ENCODE data around the gene FRAS1.
A peak's percentile ranks its signal among the peaks of the same experiment; 100 is the strongest.
"Not testable (repeated sequence)": the region's sequence is repeated elsewhere in the genome, so short reads cannot be mapped to it uniquely, and the experiment has no call there.

Gene FRAS1

DNA sequence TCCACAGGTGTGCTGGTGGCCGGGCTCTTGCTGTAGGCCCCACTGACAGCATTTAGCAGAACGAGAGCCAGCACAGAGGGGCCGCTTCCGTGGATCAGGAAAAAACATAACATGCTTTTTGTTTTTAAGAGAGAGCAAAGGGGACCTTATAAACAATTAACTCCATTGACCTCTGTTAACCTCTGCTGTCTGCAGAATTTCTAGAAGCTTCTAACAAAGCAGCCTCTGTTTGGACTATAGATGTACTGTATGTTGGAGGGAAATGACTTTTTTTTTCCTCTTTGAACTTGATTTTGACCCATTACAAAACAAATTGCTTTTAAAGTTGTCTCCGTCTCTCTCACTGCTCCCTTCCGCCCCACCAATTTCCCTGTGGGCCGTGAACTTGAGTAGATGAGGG, 210.7 kb downstream of the FRAS1 start:
- Histone ChIP-seq H3K9me3 (replicated peaks; ENCODE audit: low read length) (no peaks in the 10 kb centered on the region), H3K4me1 (ENCODE audit: control insufficient read depth, insufficient read depth, low read length) (no peaks in the 10 kb centered on the region), H3K4me3 (ENCODE audit: low read length) (no peak overlapping the region), H3K36me3 (ENCODE audit: insufficient read depth, low read length) (no peaks in the 10 kb centered on the region), H3K9ac (ENCODE audit: low read depth, low read length) (no peak overlapping the region), H3K4me2 (ENCODE audit: low read length) (no peak overlapping the region), H3K27me3 (ENCODE audit: control insufficient read depth, insufficient read depth, low read length) (no peaks in the 10 kb centered on the region)

DNA sequence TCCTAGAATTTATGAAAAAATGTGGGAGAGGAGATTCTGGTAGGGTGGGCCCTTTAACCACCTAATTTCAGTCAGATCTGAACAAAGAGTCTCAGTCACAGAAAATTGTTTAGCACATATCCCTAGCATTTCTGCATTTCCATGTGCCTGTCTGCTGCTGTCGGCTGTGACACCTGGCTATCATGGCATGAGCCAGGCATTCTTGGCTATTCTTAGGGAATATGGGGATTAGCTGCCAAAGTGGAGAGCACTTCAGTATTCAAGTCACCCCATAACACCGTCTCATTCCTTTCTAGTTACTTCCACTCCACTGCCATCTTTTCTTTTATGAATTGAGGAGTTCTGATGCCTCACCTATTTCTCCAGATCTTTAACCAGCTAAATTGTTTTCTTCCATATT, 211.5 kb downstream of the FRAS1 start:
- Histone ChIP-seq H3K36me3 (ENCODE audit: insufficient read depth, low read length) (no peaks in the 10 kb centered on the region), H3K27me3 (ENCODE audit: control insufficient read depth, insufficient read depth, low read length) (no peaks in the 10 kb centered on the region), H3K9me3 (replicated peaks; ENCODE audit: low read length) (no peaks in the 10 kb centered on the region), H3K4me3 (ENCODE audit: low read length) (no peak overlapping the region), H3K4me1 (ENCODE audit: control insufficient read depth, insufficient read depth, low read length) (no peaks in the 10 kb centered on the region), H3K9ac (ENCODE audit: low read depth, low read length) (no peak overlapping the region), H3K4me2 (ENCODE audit: low read length) (no peak overlapping the region)

DNA sequence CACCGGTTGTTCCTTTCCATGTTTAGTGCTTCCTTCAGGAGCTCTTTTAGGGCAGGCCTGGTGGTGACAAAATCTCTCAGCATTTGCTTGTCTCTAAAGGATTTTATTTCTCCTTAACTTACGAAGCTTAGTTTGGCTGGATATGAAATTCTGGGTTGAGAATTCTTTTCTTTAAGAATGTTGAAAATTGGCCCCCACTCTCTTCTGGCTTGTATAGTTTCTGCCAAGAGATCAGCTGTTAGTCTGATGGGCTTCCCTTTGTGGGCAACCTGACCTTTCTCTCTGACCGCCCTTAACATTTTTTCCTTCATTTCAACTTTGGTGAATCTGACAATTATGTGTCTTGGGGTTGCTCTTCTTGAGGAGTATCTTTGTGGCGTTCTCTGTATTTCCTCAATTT, 218.3 kb downstream of the FRAS1 start:
- not testable (repeated sequence) for H3K4me2 ChIP-seq (ENCODE audit: low read length); H3K9me3 ChIP-seq (replicated peaks; ENCODE audit: low read length); H3K9ac ChIP-seq (ENCODE audit: low read depth, low read length); H3K36me3 ChIP-seq (ENCODE audit: insufficient read depth, low read length); H3K27me3 ChIP-seq (ENCODE audit: control insufficient read depth, insufficient read depth, low read length); H3K4me1 ChIP-seq (ENCODE audit: control insufficient read depth, insufficient read depth, low read length); H3K4me3 ChIP-seq (ENCODE audit: low read length)

DNA sequence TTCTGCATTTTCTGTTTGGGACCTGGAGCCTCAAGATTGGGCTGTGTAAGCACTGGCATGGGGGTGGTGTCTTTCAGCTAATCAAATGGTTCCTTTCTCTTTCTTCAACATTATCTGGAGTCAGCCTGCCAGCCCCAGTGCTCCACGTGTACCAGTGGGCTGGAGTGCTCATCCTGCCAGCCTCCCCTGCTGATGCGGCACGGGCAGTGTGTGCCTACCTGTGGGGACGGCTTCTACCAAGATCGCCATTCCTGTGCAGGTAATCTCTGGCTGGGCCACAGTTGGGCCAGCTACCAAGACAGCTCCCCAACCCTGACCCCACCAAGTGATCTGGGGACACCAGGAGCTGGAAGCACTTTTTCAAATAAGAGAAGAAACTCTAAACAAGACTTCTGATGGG, 229.2 kb downstream of the FRAS1 start:
- Histone ChIP-seq H3K9me3 (replicated peaks; ENCODE audit: low read length) (no peaks in the 10 kb centered on the region), H3K27me3 (ENCODE audit: control insufficient read depth, insufficient read depth, low read length) (no peaks in the 10 kb centered on the region), H3K36me3 (ENCODE audit: insufficient read depth, low read length) (no peaks in the 10 kb centered on the region), H3K4me2 (ENCODE audit: low read length) (no peak overlapping the region), H3K4me3 (ENCODE audit: low read length) (no peak overlapping the region), H3K4me1 (ENCODE audit: control insufficient read depth, insufficient read depth, low read length) (no peaks in the 10 kb centered on the region), H3K9ac (ENCODE audit: low read depth, low read length) (no peak overlapping the region)

DNA sequence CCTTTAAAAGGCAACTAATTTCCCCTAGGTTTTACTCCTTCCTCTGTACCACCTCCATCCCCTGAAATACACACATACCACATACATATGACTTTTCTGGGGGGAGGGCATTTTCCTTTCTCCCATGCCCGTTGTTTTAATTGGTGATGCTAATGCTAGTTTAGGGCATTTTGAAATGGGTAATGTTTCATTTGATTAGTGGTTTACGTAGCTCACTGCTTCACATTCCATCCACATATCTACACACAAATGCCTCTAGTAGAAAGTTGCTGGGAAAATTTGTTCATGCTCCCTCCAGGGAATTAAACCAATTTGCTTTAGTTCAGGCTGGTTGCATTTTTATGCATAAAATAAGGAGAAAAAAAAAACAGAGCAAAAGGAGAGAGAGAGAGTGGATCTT, 231.2 kb downstream of the FRAS1 start:
- Histone ChIP-seq H3K36me3 (ENCODE audit: insufficient read depth, low read length) (no peaks in the 10 kb centered on the region), H3K4me1 (ENCODE audit: control insufficient read depth, insufficient read depth, low read length) (peaks cover 10% of the 10 kb centered on the region), H3K4me3 (ENCODE audit: low read length) (no peak overlapping the region), H3K27me3 (ENCODE audit: control insufficient read depth, insufficient read depth, low read length) (no peaks in the 10 kb centered on the region), H3K9me3 (replicated peaks; ENCODE audit: low read length) (no peaks in the 10 kb centered on the region), H3K9ac (ENCODE audit: low read depth, low read length) (no peak overlapping the region), H3K4me2 (ENCODE audit: low read length) (no peak overlapping the region)

GRCh38 chr4:78291277-78291676, 234.2 kb downstream of the FRAS1 start:
- Histone ChIP-seq H3K9me3 (replicated peaks; ENCODE audit: low read length) (no peaks in the 10 kb centered on the region), H3K4me2 (ENCODE audit: low read length) (no peak overlapping the region), H3K9ac (ENCODE audit: low read depth, low read length) (no peak overlapping the region), H3K27me3 (ENCODE audit: control insufficient read depth, insufficient read depth, low read length) (no peaks in the 10 kb centered on the region), H3K4me3 (ENCODE audit: low read length) (no peak overlapping the region), H3K36me3 (ENCODE audit: insufficient read depth, low read length) (no peaks in the 10 kb centered on the region), H3K4me1 (ENCODE audit: control insufficient read depth, insufficient read depth, low read length) (peaks cover 23% of the 10 kb centered on the region)

DNA sequence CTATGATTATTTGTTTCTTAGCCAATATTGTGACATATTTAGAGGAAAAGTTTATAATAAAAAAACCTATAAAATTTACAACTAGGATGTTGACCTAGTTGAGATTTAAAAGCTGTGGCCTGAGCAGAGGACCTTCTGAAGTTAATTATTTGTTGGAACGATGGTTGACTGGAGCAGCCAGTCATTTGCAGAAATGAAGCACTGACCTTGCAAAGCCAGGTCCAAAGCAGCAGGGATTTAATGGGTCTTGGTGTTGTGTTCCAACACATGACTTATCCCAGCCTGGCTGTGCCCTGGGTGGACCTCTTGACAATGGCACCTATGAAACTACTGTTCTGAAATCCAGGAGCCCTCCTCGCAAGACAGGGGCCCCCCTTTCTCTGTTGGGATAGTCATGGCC, 235.2 kb downstream of the FRAS1 start:
- no peaks in the 10 kb centered on the region for H3K9me3 ChIP-seq (replicated peaks; ENCODE audit: low read length)
- no peak overlapping the region for H3K4me2 ChIP-seq (ENCODE audit: low read length)
- no peaks in the 10 kb centered on the region for H3K27me3 ChIP-seq (ENCODE audit: control insufficient read depth, insufficient read depth, low read length)
- H3K9ac ChIP-seq (ENCODE audit: low read depth, low read length): no peak overlapping the region
- H3K4me1 ChIP-seq (ENCODE audit: control insufficient read depth, insufficient read depth, low read length): peaks cover 28% of the 10 kb centered on the region
- H3K36me3 ChIP-seq (ENCODE audit: insufficient read depth, low read length): no peaks in the 10 kb centered on the region
- no peak overlapping the region for H3K4me3 ChIP-seq (ENCODE audit: low read length)

GRCh38 chr4:78292856-78293255, 235.7 kb downstream of the FRAS1 start:
- no peaks in the 10 kb centered on the region for H3K27me3 ChIP-seq (ENCODE audit: control insufficient read depth, insufficient read depth, low read length)
- no peaks in the 10 kb centered on the region for H3K9me3 ChIP-seq (replicated peaks; ENCODE audit: low read length)
- H3K4me2 ChIP-seq (ENCODE audit: low read length): peak overlapping the region; percentile 61
- peaks cover 28% of the 10 kb centered on the region for H3K4me1 ChIP-seq (ENCODE audit: control insufficient read depth, insufficient read depth, low read length)
- no peak overlapping the region for H3K9ac ChIP-seq (ENCODE audit: low read depth, low read length)
- no peak overlapping the region for H3K4me3 ChIP-seq (ENCODE audit: low read length)
- no peaks in the 10 kb centered on the region for H3K36me3 ChIP-seq (ENCODE audit: insufficient read depth, low read length)

- H3K36me3 ChIP-seq (ENCODE audit: insufficient read depth, low read length): no peaks in the 10 kb centered on the region
- peaks cover 30% of the 10 kb centered on the region for H3K4me1 ChIP-seq (ENCODE audit: control insufficient read depth, insufficient read depth, low read length)
- no peak overlapping the region for H3K9ac ChIP-seq (ENCODE audit: low read depth, low read length)
- H3K4me3 ChIP-seq (ENCODE audit: low read length): no peak overlapping the region
- H3K4me2 ChIP-seq (ENCODE audit: low read length): peak overlapping the region; percentile 61
- no peaks in the 10 kb centered on the region for H3K9me3 ChIP-seq (replicated peaks; ENCODE audit: low read length)
- no peaks in the 10 kb centered on the region for H3K27me3 ChIP-seq (ENCODE audit: control insufficient read depth, insufficient read depth, low read length)
Observed at GRCh38 chr4:78293348-78293747, 236.2 kb downstream of the FRAS1 start.

DNA sequence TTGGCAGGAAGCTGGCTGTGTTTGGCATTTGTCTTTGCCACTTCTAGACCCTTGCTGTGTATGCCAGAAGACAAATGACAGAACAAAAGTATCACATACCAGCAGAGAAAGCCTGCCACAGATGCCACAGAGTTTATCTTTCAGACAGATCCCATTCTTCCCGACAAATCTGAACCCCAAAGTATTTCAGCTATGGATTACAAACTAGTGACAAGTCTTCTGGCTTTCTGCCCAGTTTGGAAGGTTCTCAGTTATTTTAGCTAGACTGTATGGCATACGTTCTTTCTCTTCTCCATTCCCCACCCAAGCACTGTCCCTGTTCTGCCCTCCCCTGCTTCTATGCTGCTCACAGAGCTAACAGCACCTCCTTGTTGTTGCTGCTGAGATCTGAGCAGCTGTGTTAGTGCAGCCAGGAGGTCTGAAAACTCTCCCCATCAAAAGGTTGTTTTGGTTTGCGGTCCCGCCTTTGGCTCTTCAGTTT, 236.7 kb downstream of the FRAS1 start:
- H3K27me3 ChIP-seq (ENCODE audit: control insufficient read depth, insufficient read depth, low read length): no peaks in the 10 kb centered on the region
- H3K9me3 ChIP-seq (replicated peaks; ENCODE audit: low read length): no peaks in the 10 kb centered on the region
- H3K36me3 ChIP-seq (ENCODE audit: insufficient read depth, low read length): no peaks in the 10 kb centered on the region
- H3K4me1 ChIP-seq (ENCODE audit: control insufficient read depth, insufficient read depth, low read length): peaks cover 35% of the 10 kb centered on the region
- H3K9ac ChIP-seq (ENCODE audit: low read depth, low read length): no peak overlapping the region
- peak overlapping the region; percentile 61 for H3K4me2 ChIP-seq (ENCODE audit: low read length)
- no peak overlapping the region for H3K4me3 ChIP-seq (ENCODE audit: low read length)

- Histone ChIP-seq H3K27me3 (ENCODE audit: control insufficient read depth, insufficient read depth, low read length) (no peaks in the 10 kb centered on the region), H3K9me3 (replicated peaks; ENCODE audit: low read length) (no peaks in the 10 kb centered on the region), H3K4me1 (ENCODE audit: control insufficient read depth, insufficient read depth, low read length) (peaks cover 43% of the 10 kb centered on the region), H3K36me3 (ENCODE audit: insufficient read depth, low read length) (no peaks in the 10 kb centered on the region), H3K9ac (ENCODE audit: low read depth, low read length) (no peak overlapping the region), H3K4me3 (ENCODE audit: low read length) (no peak overlapping the region), H3K4me2 (ENCODE audit: low read length) (no peak overlapping the region)
Observed at GRCh38 chr4:78296261-78296660, 239.1 kb downstream of the FRAS1 start.

DNA sequence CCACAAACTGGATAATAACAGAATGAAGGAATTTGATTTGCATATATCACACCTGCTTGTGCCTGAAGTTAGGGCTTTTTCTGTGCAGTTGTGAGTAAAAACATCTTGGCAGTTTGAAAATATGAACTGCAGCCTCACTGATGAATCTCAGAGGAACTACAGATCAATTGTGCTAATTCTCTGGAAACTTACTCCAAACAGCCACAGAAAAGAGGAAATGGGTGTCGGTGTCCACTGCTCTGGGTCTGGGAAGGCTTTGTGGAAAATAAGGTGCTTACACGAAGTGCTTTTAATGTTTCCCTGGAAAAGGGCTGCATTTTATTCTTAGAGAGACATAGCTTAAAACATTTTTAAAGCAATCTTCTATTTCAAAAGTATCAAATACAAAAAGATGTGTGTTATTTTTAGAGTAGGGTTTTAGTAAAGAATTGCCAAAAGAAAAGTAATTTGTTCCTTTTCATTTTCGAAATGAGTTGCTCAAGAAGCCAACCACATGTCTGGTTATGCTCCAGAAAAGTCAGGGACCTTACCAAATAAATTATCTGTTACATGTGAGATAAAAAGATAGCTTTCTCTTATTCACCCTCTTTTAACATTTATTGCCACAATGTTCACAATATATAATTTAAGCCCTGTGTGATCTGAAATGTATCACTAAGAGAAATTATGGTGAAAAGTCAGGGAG, 240.1 kb downstream of the FRAS1 start:
- H3K4me3 ChIP-seq (ENCODE audit: low read length): peak overlapping the region; percentile 2
- no peaks in the 10 kb centered on the region for H3K36me3 ChIP-seq (ENCODE audit: insufficient read depth, low read length)
- no peaks in the 10 kb centered on the region for H3K27me3 ChIP-seq (ENCODE audit: control insufficient read depth, insufficient read depth, low read length)
- no peaks in the 10 kb centered on the region for H3K9me3 ChIP-seq (replicated peaks; ENCODE audit: low read length)
- peak overlapping the region; percentile 29 for H3K4me2 ChIP-seq (ENCODE audit: low read length)
- H3K4me1 ChIP-seq (ENCODE audit: control insufficient read depth, insufficient read depth, low read length): peaks cover 43% of the 10 kb centered on the region
- H3K9ac ChIP-seq (ENCODE audit: low read depth, low read length): no peak overlapping the region

All from skeletal muscle satellite cell (primary cell).